NOMO-1 treated with DMSO at 0.1 percent for 48 hours (cell line): Measurements from ENCODE around the gene HSD17B8.

Experiments
- DNase-seq: peaks from one replicate; lab custom pipeline; 2025; ENCODE audit not compliant: unreplicated experiment; lab: John Stamatoyannopoulos, UW

Gene HSD17B8

GRCh38 chr6:33236328-33236727, 31.9 kb downstream of the HSD17B8 start:
- no peak for DNase-seq

DNA sequence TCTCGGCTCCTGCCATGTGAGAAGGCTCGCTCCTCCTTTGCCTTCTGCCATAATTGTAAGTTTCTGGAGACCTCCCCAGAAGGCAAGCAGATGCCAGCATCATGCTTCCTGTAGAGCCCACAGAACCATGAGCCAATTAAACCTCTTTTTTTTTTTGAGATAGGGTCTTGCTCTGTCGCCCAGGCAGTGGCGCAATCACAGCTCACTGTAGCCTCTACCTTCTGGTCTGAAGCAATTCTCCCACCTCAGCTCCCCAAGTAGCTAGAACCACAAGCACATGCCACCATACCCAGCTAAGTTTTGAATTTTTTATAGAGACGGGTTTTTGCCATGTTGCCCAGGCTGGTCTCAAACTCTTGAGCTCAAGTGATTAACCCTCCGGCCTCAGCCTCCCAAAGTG, 32.4 kb downstream of the HSD17B8 start:
- DNase-seq, result no peak

- no peak for DNase-seq
These were observed 33.3 kb downstream of the HSD17B8 start for GRCh38 chr6:33237741-33238140.

- DNase-seq, result peak; percentile 8
These were observed 37.5 kb downstream of the HSD17B8 start for GRCh38 chr6:33241968-33242367.

GRCh38 chr6:33243476-33243875, 39.0 kb downstream of the HSD17B8 start:
- no peak for DNase-seq

DNA sequence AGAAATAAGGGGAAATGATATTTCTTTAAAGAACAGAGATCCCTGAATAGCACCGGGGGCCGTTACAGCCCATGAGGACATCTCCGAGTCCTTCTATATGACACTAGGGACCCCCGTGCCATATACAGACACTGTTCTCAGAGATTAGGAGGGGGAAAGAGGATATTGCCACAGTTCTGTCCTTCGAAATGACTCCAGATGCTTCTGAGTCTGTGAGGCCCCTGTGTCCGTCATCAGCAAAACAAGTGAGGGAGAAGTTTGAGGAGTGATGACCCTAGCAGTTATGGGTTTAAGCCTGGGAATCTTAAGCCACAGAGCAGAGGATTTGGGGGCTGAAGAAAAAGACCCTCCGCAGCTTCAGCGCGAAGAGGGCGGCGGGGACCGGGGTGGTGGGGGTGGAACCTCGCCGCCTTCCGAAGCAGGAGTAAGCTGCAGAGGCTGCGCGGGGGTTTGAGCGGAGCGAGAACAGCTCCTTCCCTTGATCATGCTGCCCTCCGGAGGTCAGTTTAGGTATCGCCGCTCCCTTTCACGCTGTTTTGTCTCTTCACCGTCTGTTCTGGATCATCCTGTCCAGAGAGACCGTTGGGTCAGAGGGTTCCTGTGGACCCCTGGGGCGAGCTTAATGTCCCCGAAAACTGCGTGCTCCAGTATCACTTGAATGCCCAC, 43.7 kb downstream of the HSD17B8 start:
- DNase-seq, result peak; percentile 65

- no peak for DNase-seq
These were observed 44.1 kb downstream of the HSD17B8 start for GRCh38 chr6:33248643-33248931.

GRCh38 chr6:33248932-33249731, 44.7 kb downstream of the HSD17B8 start:
- peak; percentile 100 for DNase-seq

GRCh38 chr6:33249732-33250630, 45.5 kb downstream of the HSD17B8 start:
- no peak for DNase-seq

DNA sequence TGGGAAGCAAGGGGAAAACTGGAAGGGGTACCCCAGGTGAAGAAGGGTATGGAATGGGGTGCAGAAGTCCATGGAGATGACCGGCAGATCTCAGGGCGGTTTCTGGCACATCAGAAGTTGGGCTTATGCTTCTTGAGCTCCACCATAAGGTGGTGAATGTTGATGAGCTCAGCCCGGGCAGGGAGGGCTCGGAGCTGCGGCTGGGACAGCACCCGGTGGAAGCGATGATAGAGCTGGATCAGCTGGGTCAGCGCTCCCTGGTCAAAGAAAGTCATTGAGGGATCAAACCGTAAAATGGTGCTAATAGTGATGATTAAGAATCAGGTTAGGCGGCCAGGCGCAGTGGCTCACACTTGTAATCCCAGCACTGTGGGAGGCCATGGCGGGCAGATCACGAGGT, 46.3 kb downstream of the HSD17B8 start:
- no peak for DNase-seq

DNA sequence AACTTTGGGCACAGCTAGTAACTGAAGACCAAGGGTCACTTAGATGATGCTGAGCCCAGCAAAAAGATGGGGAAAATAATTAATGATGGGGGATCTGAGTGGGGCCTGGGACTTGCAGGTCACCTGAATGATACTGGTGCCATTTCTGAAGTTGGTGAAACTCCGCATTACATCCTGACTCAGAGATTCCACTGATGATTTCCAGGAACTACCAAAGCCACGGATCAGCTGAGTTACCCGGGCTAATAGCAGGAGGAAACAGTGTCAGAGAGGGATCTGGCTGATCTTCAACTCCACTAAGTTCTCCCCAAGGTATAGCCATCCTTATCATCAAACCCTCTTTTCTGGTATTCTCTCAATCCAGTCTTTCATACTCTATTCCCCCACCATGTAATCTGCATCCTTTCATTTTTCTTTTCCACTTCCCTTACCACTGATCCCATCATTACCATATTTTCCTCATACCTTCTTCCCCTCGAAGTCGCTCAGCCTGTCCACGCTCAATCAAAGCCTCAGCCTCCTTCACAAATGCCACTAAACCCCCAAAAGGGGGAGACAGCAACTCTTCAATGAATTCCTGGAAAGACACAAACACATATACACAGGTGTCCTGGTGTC, 47.0 kb downstream of the HSD17B8 start:
- DNase-seq, result no peak

DNA sequence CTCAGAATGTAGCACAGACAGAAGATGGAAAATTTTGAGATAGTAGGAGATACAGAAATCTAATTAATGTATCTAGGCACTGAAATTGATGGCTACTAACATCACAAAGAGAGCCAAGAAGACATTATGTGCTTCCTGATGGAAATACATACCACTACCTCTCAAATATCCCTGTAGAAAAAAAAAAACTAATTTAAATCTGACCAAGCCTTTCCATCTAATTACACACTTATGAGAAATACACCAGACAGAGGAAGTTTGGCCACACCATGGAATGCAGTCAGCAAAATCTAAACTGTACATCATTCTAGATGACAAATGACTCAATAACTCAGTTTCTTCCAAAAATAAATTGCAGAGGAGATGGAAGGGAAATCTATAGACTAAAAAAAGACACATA, 48.3 kb downstream of the HSD17B8 start:
- no peak for DNase-seq

GRCh38 chr6:33254591-33254990, 50.1 kb downstream of the HSD17B8 start:
- DNase-seq, result no peak
